NCI-H1436 treated with DMSO at 0.1 percent for 48 hours (cell line): ENCODE measurements around the gene GASK1A.

Experiments
- DNase-seq: peaks from one replicate; lab custom pipeline; 2025; lab: John Stamatoyannopoulos, UW

GASK1A gene

GRCh38 chr3:43087249-43087776 lies 108.2 kb downstream of the GASK1A start:
- DNase-seq, result no peak

DNA sequence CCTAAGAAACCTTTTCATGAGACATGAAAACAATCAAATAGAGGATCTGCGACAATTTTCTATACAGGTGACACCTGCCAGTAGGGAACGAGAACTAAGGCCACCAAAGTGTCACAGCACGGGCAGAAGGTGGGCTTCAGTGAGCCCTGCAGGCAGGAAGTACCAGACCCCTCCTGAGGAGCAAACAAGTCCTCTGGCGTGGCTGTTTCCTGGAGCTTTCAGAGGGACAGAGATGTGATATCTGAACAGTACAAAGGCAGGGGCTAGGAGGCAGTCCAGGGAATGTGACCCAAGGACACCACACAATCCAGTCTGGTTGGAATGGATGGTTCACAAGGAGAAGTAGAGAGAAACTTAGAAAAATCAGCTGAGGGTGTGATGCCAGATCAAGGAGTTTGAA lies 110.0 kb downstream of the GASK1A start:
- no peak for DNase-seq

DNA sequence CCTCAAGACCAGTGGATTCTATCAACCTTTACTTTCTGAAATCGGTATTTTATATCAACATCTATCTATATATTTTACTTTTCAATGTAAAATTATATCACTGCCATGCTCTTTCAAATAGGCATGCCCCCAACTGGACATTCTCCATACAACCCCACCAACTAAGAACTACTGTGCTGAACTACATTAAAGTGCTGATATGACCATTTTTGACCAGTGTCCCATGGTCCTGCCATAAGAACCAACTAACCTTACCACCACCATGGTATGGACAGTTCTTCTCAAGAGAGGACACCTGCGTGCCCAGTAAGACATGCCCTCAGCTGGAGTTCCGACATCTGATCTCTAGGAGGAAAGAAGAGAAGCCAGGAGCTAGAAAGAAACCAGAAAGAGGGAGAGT lies 111.1 kb downstream of the GASK1A start:
- DNase-seq, result no peak

DNA sequence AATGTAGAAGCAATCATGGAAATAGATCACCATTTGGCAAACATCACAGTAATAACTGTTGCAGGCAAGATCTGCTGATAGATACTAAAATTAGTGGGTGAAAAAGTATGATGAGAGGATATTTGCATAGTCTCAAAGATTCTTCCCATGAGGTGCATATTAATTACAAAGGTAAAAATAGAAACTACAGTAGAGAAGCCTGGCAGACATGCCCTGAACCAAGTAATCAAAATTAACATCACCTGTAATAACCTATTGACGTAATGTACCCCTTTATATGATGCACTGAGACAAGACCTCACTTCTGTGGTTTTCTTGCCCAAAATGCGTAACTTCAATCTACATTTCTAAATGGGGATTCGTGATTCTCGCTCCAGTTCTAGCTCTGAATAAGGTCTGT lies 112.4 kb downstream of the GASK1A start:
- no peak for DNase-seq

GRCh38 chr3:43093006-43093405 lies 113.9 kb downstream of the GASK1A start:
- DNase-seq, result no peak

GRCh38 chr3:43093974-43094373 lies 114.9 kb downstream of the GASK1A start:
- DNase-seq, result no peak

DNA sequence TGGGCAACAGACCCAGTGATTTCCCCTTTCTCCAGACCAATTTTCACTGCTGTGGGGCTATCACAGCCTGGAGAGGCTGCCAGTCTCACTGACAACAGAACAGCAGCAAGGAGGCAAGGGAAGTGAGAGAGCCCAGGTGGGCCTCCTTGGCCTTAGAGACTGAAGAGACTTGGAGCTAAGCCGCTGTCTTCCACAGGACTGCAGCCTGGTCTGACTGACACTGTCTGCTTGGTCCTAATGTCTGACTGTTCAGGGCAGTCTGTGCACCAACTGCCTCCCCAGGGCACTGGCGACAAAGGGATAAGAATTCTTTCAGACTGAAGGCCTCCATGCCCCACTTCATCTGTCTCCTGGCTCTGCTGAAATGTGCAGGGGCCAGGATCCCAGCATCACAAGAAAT lies 115.3 kb downstream of the GASK1A start:
- DNase-seq, result no peak

- DNase-seq, result no peak
These were observed 115.7 kb downstream of the GASK1A start for GRCh38 chr3:43094851-43095250.

- DNase-seq, result no peak
These were observed 116.3 kb downstream of the GASK1A start for GRCh38 chr3:43095370-43095769.

- DNase-seq, result no peak
These were observed 117.7 kb downstream of the GASK1A start for GRCh38 chr3:43096761-43097160.

- DNase-seq, result no peak
These were observed 118.4 kb downstream of the GASK1A start for GRCh38 chr3:43097400-43098080.

DNA sequence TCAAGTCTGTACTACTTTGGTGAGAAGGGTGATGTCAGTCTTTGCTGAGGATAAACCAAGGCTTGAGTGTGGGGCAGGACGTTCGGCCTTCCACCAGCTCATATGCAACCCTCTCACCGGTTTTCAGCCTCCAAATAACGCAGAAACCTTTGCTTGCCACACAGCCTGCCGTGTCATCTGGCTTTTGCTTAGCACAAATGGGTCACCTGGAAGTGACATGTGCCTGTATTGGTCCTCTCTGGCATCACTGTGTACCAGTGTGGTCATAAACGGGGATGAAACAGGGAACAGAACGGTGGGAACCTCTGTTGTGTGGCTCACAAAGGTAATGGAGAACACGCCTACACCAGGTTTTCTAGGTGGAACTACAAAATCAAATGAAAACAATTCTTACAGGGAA lies 119.7 kb downstream of the GASK1A start:
- no peak for DNase-seq

DNA sequence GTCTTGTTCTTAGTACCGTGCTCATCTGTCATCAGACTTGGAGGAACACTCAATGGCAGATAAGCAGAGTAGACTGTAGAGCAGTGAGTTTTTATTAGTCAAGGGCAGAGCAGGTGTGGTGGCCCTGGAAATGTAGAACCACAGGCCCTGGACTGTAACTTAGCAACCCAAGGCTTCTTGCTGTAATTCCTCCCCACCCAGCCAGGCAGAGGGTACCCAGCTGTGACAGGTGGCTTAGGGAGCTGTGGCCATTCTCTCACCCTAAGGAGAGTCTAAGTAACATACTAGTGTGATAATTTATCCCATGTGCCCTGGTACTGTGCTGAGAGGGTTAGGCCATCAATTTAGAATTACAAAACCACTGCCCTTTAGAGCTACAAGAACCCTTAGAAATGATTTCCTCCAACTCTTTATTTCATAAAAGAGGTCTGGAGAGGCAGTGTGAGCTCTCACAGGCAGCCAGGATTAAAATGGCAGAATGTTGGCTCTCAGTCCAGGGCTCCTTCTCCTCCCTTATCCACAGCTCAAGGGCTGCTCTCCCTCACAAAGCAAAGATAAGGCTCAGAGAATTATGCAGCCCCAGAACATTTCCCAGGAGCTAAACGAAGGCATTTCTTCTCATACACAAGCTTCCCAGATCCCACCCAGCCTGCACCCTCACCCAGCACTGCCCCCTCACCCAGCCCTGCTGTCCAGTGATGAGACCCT lies 123.8 kb downstream of the GASK1A start:
- no peak for DNase-seq

DNA sequence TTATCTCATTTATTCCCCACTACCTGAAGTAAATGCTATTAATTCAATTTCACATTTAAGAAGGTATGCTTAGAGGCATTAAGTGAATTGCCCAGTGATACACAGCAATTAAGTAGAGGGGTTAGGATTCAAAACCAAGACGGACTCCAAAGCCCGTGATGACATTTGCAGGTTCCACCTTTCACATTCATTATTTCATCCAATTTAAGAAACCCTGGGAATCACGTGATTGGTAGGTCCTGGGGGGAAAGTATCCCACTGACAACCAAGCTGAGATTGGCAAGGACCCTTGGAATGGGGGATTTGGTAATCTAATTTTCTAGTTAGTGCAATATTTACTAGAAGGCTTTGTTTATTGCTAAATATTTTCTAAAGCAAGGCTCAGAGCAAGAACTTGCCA lies 124.9 kb downstream of the GASK1A start:
- DNase-seq, result no peak

DNA sequence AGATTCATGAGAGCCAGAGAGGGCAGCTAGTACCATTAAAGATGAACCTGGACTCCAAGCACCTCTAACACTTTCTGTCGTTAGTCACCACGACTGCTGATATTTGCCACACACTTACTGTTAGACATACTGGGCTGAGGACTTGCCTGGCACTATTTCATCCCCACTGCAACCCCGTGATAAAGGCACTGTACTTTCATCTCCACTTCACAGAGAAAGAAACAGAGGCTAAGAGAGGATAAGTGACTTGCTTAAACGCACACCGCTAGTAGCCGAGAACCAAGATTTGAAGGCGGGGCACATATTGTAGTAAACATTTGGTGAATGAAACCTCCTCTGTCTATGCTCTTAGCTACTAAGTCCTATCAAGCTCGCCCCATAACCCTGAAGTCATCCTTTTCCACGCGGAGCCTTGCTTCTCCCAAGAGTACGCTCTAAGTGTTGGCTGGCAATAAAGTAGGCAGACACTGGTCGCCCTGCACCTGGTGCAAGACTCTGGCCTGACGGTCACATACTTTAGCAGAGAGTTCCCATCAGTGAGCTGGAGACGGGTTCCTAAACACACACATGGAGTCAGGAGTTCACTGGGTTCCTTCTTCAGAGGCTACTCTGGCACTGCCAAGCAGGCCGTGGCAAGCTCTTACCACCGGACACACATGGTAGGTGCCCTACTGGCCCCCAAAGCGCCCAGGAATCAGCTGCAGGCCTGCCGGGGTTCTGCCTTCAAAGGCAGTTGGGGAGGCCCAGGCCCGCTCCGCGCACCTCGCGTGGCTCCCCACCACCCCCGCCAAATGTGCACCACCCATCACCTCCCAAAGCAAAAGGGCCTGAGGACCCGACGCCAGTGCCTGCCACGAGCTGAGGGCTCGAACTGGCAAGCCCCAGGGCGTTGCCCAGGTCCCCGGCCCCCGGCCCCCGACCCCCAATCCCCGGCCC lies 125.8 kb downstream of the GASK1A start:
- no peak for DNase-seq

GRCh38 chr3:43105596-43106292 lies 126.6 kb downstream of the GASK1A start, which contains the start of gene POMGNT2:
POMGNT2 (minus strand) TSS chr3:43106079; CDS start chr3:43081431, 24,648 bp downstream.
- no peak for DNase-seq

- no peak for DNase-seq
These were observed 127.2 kb downstream of the GASK1A start for GRCh38 chr3:43106293-43106628.
